Measurements from ENCODE around the gene FANCL. TPM values are rescaled to one million over a fixed set of nuclear protein-coding genes. Genes with fewer than 3 reads are reported as not detected.
"Not testable (repeated sequence)": the region's sequence is repeated elsewhere in the genome, so short reads cannot be mapped to it uniquely, and the experiment has no call there.

The FANCL gene
- total RNA-seq, 1 donor from 2014 or later: 19.0 TPM

- intact Hi-C loops (cut with micrococcal nuclease): no loop called here
Observed at GRCh38 chr2:58206785-58207184, 34.3 kb downstream of the FANCL start.

- intact Hi-C loops (cut with micrococcal nuclease): no loop called here
Observed at GRCh38 chr2:58204195-58204959, 36.7 kb downstream of the FANCL start.

- intact Hi-C loops (cut with micrococcal nuclease): no loop called here
Observed at GRCh38 chr2:58203018-58203417, 38.1 kb downstream of the FANCL start.

GRCh38 chr2:58202404-58202803, 38.7 kb downstream of the FANCL start:
- intact Hi-C loops (cut with micrococcal nuclease): no loop called here

- intact Hi-C loops (cut with micrococcal nuclease): no loop called here
Observed at GRCh38 chr2:58197894-58198293, 43.2 kb downstream of the FANCL start.

- intact Hi-C loops (cut with micrococcal nuclease): no loop called here
Observed at GRCh38 chr2:58195662-58196061, 45.5 kb downstream of the FANCL start.

- intact Hi-C loops (cut with micrococcal nuclease): no loop called here
Observed at GRCh38 chr2:58194458-58194857, 46.7 kb downstream of the FANCL start.

GRCh38 chr2:58187022-58187421, 54.1 kb downstream of the FANCL start:
- intact Hi-C loops (cut with micrococcal nuclease): not testable (repeated sequence)

- intact Hi-C loops (cut with micrococcal nuclease): no loop called here
Observed at GRCh38 chr2:58186501-58186900, 54.6 kb downstream of the FANCL start.

- intact Hi-C loops (cut with micrococcal nuclease): no loop called here
Observed at GRCh38 chr2:58182527-58182926, 58.6 kb downstream of the FANCL start.

GRCh38 chr2:58180635-58181034, 60.5 kb downstream of the FANCL start:
- intact Hi-C loops (cut with micrococcal nuclease): no loop called here

- intact Hi-C loops (cut with micrococcal nuclease): not testable (repeated sequence)
Observed at GRCh38 chr2:58180175-58180574, 61.0 kb downstream of the FANCL start.

GRCh38 chr2:58177187-58177586, 63.9 kb downstream of the FANCL start:
- intact Hi-C loops (cut with micrococcal nuclease): not testable (repeated sequence)

GRCh38 chr2:58171831-58172230, 69.3 kb downstream of the FANCL start:
- intact Hi-C loops (cut with micrococcal nuclease): not testable (repeated sequence)

GRCh38 chr2:58170334-58170933, 70.7 kb downstream of the FANCL start:
- intact Hi-C loops (cut with micrococcal nuclease): not testable (repeated sequence)

GRCh38 chr2:58169845-58170244, 71.3 kb downstream of the FANCL start:
- intact Hi-C loops (cut with micrococcal nuclease): not testable (repeated sequence)

GRCh38 chr2:58168130-58168529, 73.0 kb downstream of the FANCL start:
- intact Hi-C loops (cut with micrococcal nuclease): not testable (repeated sequence)

- intact Hi-C loops (cut with micrococcal nuclease): no loop called here
Observed at GRCh38 chr2:58163913-58164312, 77.2 kb downstream of the FANCL start.

- intact Hi-C loops (cut with micrococcal nuclease): no loop called here
Observed at GRCh38 chr2:58158481-58158880, 82.6 kb downstream of the FANCL start.

GRCh38 chr2:58157754-58158153, 83.4 kb downstream of the FANCL start:
- intact Hi-C loops (cut with micrococcal nuclease): no loop called here

- intact Hi-C loops (cut with micrococcal nuclease): no loop called here
Observed at GRCh38 chr2:58156780-58157179, 84.3 kb downstream of the FANCL start.

GRCh38 chr2:58155160-58155778, 85.9 kb downstream of the FANCL start:
- intact Hi-C loops (cut with micrococcal nuclease): no loop called here

GRCh38 chr2:58146707-58147106, 94.4 kb downstream of the FANCL start:
- intact Hi-C loops (cut with micrococcal nuclease): no loop called here

Measured in T-helper 2 cell treated with Interferon-gamma antibody and Interleukin-4, amounts not matched to agents 100 ng/mL and 5 ng/mL, for 36 hours (primary cell).